ENCODE results near the gene MARCHF4. TPM values are rescaled to one million over a fixed set of nuclear protein-coding genes. Genes with fewer than 3 reads are reported as not detected.

Gene MARCHF4
- total RNA-seq, 4 donors from 2014 or later = 0.15 TPM; not detected in 3

DNA sequence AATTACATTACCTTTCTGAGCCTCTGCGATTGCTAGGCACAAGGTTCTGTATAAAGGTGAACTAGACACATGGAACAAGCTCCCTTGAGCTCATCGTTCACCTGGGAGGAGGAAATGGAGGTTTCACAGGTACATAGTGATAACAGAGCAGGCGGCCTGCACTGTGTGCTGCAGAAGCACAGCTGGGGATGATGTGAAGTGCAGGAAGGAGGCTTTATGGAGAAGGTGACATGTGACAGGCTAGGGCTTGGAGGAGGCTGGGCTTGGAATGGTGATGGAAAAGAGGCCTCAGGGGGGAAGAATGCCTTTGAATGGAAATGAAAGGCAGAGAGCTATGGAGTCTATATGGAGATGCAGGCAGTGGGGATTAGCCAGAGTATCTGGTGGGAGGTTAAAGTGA, 22.9 kb downstream of the MARCHF4 start:
- 68 to 77% methylated on average over 3 of the region's 3 CpGs for WGBS, 2 donors
- no peak overlapping the region for H3K4me3 ChIP-seq (replicated peaks in 1 of 3)
- no peak for TF ChIP-seq POLR2A (IDR thresholded peaks at IDR 0.05)
- TF ChIP-seq, protein P1, sequence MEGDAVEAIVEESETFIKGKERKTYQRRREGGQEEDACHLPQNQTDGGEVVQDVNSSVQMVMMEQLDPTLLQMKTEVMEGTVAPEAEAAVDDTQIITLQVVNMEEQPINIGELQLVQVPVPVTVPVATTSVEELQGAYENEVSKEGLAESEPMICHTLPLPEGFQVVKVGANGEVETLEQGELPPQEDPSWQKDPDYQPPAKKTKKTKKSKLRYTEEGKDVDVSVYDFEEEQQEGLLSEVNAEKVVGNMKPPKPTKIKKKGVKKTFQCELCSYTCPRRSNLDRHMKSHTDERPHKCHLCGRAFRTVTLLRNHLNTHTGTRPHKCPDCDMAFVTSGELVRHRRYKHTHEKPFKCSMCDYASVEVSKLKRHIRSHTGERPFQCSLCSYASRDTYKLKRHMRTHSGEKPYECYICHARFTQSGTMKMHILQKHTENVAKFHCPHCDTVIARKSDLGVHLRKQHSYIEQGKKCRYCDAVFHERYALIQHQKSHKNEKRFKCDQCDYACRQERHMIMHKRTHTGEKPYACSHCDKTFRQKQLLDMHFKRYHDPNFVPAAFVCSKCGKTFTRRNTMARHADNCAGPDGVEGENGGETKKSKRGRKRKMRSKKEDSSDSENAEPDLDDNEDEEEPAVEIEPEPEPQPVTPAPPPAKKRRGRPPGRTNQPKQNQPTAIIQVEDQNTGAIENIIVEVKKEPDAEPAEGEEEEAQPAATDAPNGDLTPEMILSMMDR (IDR thresholded peaks at IDR 0.05) = no peak
- H3K36me3 ChIP-seq = no peaks in the 10 kb centered on the region
- no peaks in the 10 kb centered on the region for H3K27me3 ChIP-seq
- no peak overlapping the region for H3K27ac ChIP-seq
- no peaks in the 10 kb centered on the region for H3K9me3 ChIP-seq
- no peaks in the 10 kb centered on the region for H3K4me1 ChIP-seq
- intact Hi-C loops (cut with DNase I) = no loop called here
- DNase-seq = no peak

DNA sequence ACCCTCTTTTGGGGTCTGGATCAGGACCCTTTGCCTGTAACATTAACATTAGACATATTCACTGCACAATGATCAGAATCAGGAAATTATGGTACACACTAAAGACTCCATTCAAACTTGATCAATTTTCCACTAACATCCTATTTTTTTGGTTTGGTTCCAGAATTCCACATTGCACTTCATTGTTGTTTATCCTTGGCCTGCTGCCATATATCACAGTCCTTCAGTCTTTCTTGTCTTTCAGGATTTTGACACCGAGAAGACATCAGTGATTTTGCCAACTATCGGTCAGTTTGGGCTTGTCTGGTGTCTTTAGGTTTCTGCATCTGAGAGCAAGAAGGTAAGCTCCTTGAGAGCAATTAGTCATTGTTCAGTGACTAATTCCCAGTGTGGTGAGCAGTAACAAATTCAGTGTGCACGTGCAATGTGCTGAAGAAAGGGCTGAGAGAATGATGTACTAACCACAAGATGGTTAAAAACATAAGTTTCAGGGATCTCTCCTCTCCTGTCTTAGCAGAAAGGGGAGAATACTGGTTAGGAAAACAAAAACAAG, 23.5 kb downstream of the MARCHF4 start:
- H3K9me3 ChIP-seq = no peaks in the 10 kb centered on the region
- TF ChIP-seq POLR2A (IDR thresholded peaks at IDR 0.05) = no peak
- TF ChIP-seq, protein P1 (IDR thresholded peaks at IDR 0.05) = no peak
- WGBS, 2 donors = 65 to 67% methylated on average over 3 of the region's 3 CpGs

DNA sequence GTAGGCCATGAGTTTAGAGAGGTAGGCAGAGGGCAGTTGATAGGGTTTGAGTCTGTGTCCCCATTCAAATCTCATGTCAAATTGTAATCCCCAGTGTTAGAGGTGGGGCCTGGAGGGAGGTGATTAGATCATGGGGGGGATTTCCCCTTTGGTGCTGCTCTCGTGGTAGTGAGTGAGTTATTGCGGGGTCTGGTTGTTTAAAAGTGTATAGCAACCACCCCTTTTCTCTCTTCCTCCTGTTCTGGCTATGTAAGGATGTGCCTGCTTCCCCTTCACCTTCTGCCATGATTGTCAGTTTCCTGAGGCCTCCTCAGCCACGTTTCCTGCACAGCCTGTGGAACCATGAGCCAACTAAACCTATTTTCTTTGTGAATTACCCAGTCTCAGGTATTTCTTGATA, 25.5 kb downstream of the MARCHF4 start:
- H3K27me3 ChIP-seq = no peaks in the 10 kb centered on the region
- H3K9me3 ChIP-seq = no peaks in the 10 kb centered on the region
- intact Hi-C loops (cut with DNase I) = no loop called here
- TF ChIP-seq, protein P1 (IDR thresholded peaks at IDR 0.05) = no peak
- TF ChIP-seq POLR2A (IDR thresholded peaks at IDR 0.05) = no peak
- H3K4me1 ChIP-seq = no peaks in the 10 kb centered on the region
- H3K4me3 ChIP-seq (replicated peaks in 1 of 3) = no peak overlapping the region
- no peak for DNase-seq
- H3K27ac ChIP-seq = no peak overlapping the region
- no peaks in the 10 kb centered on the region for H3K36me3 ChIP-seq
- 61 to 79% methylated on average over 3 of the region's 3 CpGs for WGBS, 2 donors

More for the DNA sequence above, 23.5 kb downstream of the MARCHF4 start:
- intact Hi-C loops (cut with DNase I) = no loop called here
- Histone ChIP-seq H3K4me1 (no peaks in the 10 kb centered on the region), H3K4me3 (replicated peaks in 1 of 3) (no peak overlapping the region), H3K27ac (no peak overlapping the region), H3K36me3 (no peaks in the 10 kb centered on the region), H3K27me3 (no peaks in the 10 kb centered on the region)
- no peak for DNase-seq

DNA sequence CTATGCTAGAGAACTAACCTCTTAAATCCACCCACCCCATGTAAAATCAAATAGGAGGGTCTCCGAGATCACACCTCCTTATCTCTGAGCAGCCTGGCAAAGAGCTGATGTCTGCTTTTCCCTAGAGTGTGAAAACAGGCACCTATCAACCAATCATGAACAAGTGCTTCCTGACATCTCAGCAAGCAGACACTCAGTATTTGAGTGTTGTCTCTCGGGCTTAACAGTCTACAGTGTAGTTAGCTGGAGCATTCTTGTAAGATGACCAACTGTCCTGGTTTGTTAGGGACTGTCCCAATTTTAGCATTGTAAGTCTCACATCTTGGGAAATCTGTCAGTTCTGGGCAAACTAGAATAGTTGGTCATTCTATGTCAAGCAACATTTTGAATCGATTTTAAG, 26.4 kb downstream of the MARCHF4 start:
- peaks cover 0 to 1% of the 10 kb centered on the region in 2 donors for H3K4me1 ChIP-seq
- no peak for DNase-seq
- no peaks in the 10 kb centered on the region for H3K27me3 ChIP-seq
- intact Hi-C loops (cut with DNase I) = no loop called here
- no peaks in the 10 kb centered on the region for H3K36me3 ChIP-seq
- H3K27ac ChIP-seq = no peak overlapping the region
- WGBS, 2 donors = 75 to 87% methylated on average over 3 of the region's 3 CpGs
- no peaks in the 10 kb centered on the region for H3K9me3 ChIP-seq
- TF ChIP-seq, protein P1 (IDR thresholded peaks at IDR 0.05) = no peak
- TF ChIP-seq POLR2A (IDR thresholded peaks at IDR 0.05) = no peak
- no peak overlapping the region for H3K4me3 ChIP-seq (replicated peaks in 1 of 3)

DNA sequence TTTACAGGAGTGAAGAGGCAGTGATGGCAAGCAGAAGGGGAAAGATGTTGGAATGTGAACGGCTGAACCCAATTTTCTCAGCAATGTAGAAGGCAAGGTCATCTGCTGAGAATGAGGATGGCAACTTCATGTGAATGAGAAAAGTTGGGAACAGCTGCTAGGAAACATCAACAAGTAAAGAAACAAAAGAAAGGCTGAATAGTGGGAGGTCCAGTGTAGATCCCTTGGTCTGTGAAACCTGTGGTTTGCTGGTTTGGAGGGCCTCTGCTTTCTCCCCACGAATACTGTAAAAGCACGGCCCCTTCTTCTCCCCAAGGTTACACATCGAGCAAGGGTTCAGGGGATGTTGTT, 27.4 kb downstream of the MARCHF4 start:
- intact Hi-C loops (cut with DNase I) = no loop called here
- Histone ChIP-seq H3K27ac (no peak overlapping the region), H3K4me3 (replicated peaks in 1 of 3) (no peak overlapping the region), H3K27me3 (no peaks in the 10 kb centered on the region), H3K9me3 (no peaks in the 10 kb centered on the region), H3K36me3 (no peaks in the 10 kb centered on the region), H3K4me1 (peaks cover 9 to 11% of the 10 kb centered on the region in 2 donors)
- DNase-seq = no peak
- 73 to 76% methylated on average over 4 of the region's 4 CpGs for WGBS, 2 donors
- TF ChIP-seq, protein P1 (IDR thresholded peaks at IDR 0.05) = no peak
- TF ChIP-seq POLR2A (IDR thresholded peaks at IDR 0.05) = no peak

Data from thyroid gland (tissue), 4 donors.